IMR-90 (cell line): Measurements from ENCODE around the gene WBP2. TPM values are rescaled to one million over a fixed set of nuclear protein-coding genes. Genes with fewer than 3 reads are reported as not detected.
A peak's percentile ranks its signal among the peaks of the same experiment; 100 is the strongest.

Experiments
- ATAC-seq: fragments of 200-7000 bp; cut with Tn5 transposase; 2 replicates; pipeline ENCODE4 v1.9.1; 2020; ENCODE audit warnings: low read depth, mild to moderate bottlenecking, moderate library complexity
- BruUV-seq: library from RNA; stranded (reverse); fragments of 400-500 nt; replicated peaks from 2 replicates; lab custom pipeline; 2021; lab: Mats Ljungman, UMichigan
- CTCF ChIA-PET: fragments of 300-600 bp; formaldehyde crosslinking; extraction: SDS; loops from one replicate; lab custom pipeline; 2021; ENCODE audit warnings: antibody characterized with exemption; lab: Yijun Ruan, JAX
- POLR2A ChIA-PET: fragments of 300-600 bp; sonication (Branson Sonifier 250); formaldehyde crosslinking; loops from one replicate; lab custom pipeline; 2022; ENCODE audit warnings: antibody characterized with exemption; ENCODE audit not compliant: unreplicated experiment; lab: Charles Lee
- DNase-seq: peaks from one replicate; pipeline ENCODE4 v3.0.0; 2013
- H2AFZ ChIP-seq: replicated peaks from 2 replicates; pipeline ENCODE3; 2013; ENCODE audit warnings: low read length, mild to moderate bottlenecking; ENCODE audit not compliant: poor library complexity
- H2AK5ac ChIP-seq: 2 replicates; pipeline ENCODE4 v1.6.1; 2013; ENCODE audit warnings: low read depth, low read length, inconsistent platforms
- H2AK9ac ChIP-seq: replicated peaks from 2 replicates; pipeline ENCODE3; 2013; ENCODE audit warnings: mild to moderate bottlenecking, low read depth, low read length, moderate library complexity; ENCODE audit not compliant: poor library complexity
- H2BK120ac ChIP-seq: 2 replicates; pipeline ENCODE4 v1.6.1; 2013; ENCODE audit warnings: low read depth, low read length, inconsistent platforms
- H2BK15ac ChIP-seq: 3 replicates; pipeline ENCODE4 v1.6.1; 2013; ENCODE audit warnings: low read depth, low read length, inconsistent platforms
- H2BK20ac ChIP-seq: 2 replicates; pipeline ENCODE4 v1.6.1; 2013; ENCODE audit warnings: low read depth, mild to moderate bottlenecking, inconsistent platforms, low read length, moderate library complexity
- H2BK5ac ChIP-seq: 2 replicates; pipeline ENCODE4 v1.6.1; 2013; ENCODE audit warnings: mild to moderate bottlenecking, low read depth, low read length, inconsistent platforms; ENCODE audit not compliant: poor library complexity, severe bottlenecking
- H3K14ac ChIP-seq: replicated peaks from 2 replicates; pipeline ENCODE4 v1.6.1; 2013; ENCODE audit warnings: low read depth, low read length, inconsistent platforms
- H3K18ac ChIP-seq: 2 replicates; pipeline ENCODE4 v1.6.1; 2013; ENCODE audit warnings: low read depth, low read length, control low read depth
- H3K23ac ChIP-seq: 2 replicates; pipeline ENCODE4 v1.6.1; 2013; ENCODE audit warnings: low read depth, low read length, inconsistent platforms
- H3K27ac ChIP-seq: 2 replicates; pipeline ENCODE4 v1.5.1; 2013; ENCODE audit warnings: mild to moderate bottlenecking, control low read depth, low read length; ENCODE audit not compliant: insufficient read depth
- H3K27me3 ChIP-seq: 2 replicates; pipeline ENCODE4 v1.6.1; 2013; ENCODE audit warnings: low read length; ENCODE audit not compliant: control insufficient read depth, insufficient read depth
- H3K36me3 ChIP-seq: 2 replicates; pipeline ENCODE4 v1.6.1; 2013; ENCODE audit warnings: low read length, mixed read lengths; ENCODE audit not compliant: control insufficient read depth, insufficient read depth
- H3K4ac ChIP-seq: 2 replicates; pipeline ENCODE4 v1.6.1; 2013; ENCODE audit warnings: low read depth, low read length, inconsistent platforms
- H3K4me1 ChIP-seq: 2 replicates; pipeline ENCODE4 v1.6.1; 2013; ENCODE audit warnings: low read length, mixed read lengths; ENCODE audit not compliant: control insufficient read depth, insufficient read depth
- H3K4me2 ChIP-seq: 2 replicates; pipeline ENCODE4 v1.6.1; 2013; ENCODE audit warnings: low read depth, mild to moderate bottlenecking, control low read depth, low read length, moderate library complexity
- H3K4me3 ChIP-seq: 2 replicates; pipeline ENCODE4 v1.5.1; 2013; ENCODE audit warnings: low read depth, mild to moderate bottlenecking, control low read depth, low read length, moderate library complexity; ENCODE audit not compliant: insufficient read depth
- H3K56ac ChIP-seq: 2 replicates; pipeline ENCODE4 v1.6.1; 2013; ENCODE audit warnings: low read length, inconsistent platforms; ENCODE audit not compliant: insufficient read depth; ENCODE audit errors: extremely low read depth
- H3K79me1 ChIP-seq, 2 experiments: 2 replicates each; pipeline ENCODE4 v1.6.1; 2013; ENCODE audit warnings: low read length in 2 of 2, inconsistent platforms in 1 of 2, low read depth in 1 of 2
- H3K9ac ChIP-seq: 2 replicates; pipeline ENCODE4 v1.6.1; 2013; ENCODE audit warnings: low read depth, low read length, control low read depth
- H3K9me1 ChIP-seq: 2 replicates; pipeline ENCODE4 v1.6.1; 2013; ENCODE audit warnings: low read length, inconsistent platforms; ENCODE audit not compliant: insufficient read depth
- H3K9me3 ChIP-seq: 2 replicates; pipeline ENCODE4 v1.6.1; 2013; ENCODE audit warnings: low read length; ENCODE audit not compliant: control insufficient read depth, insufficient read depth
- H4K20me1 ChIP-seq: 2 replicates; pipeline ENCODE4 v1.6.1; 2013; ENCODE audit warnings: low read length, inconsistent platforms; ENCODE audit not compliant: insufficient read depth
- H4K5ac ChIP-seq: 2 replicates; pipeline ENCODE4 v1.6.1; 2013; ENCODE audit warnings: mild to moderate bottlenecking, low read depth, low read length, control low read depth
- H4K8ac ChIP-seq, 2 experiments: 2 replicates each; pipeline ENCODE4 v1.6.1; 2013; ENCODE audit warnings: low read depth in 2 of 2, low read length in 2 of 2, control low read depth in 1 of 2, inconsistent platforms in 1 of 2
- H4K91ac ChIP-seq: 2 replicates; pipeline ENCODE4 v1.6.1; 2013; ENCODE audit warnings: low read depth, low read length, inconsistent platforms; ENCODE audit not compliant: insufficient read depth
- BHLHE40 ChIP-seq: fragments of 150-350 bp; IDR thresholded peaks from 2 replicates; pipeline ENCODE4 v1.6.1; 2016; ENCODE audit warnings: mild to moderate bottlenecking, low read depth, low read length
- CEBPB ChIP-seq: IDR thresholded peaks from 2 replicates; pipeline ENCODE4 v1.6.1; 2012; ENCODE audit warnings: low read depth, low read length, improper control_type of control experiment
- CHD1 ChIP-seq: IDR thresholded peaks from 2 replicates; pipeline ENCODE4 v1.6.1; 2012; ENCODE audit warnings: low read depth, low read length, improper control_type of control experiment
- FOS ChIP-seq: fragments of 150-350 bp; IDR thresholded peaks from 2 replicates; pipeline ENCODE4 v1.6.1; 2016; ENCODE audit warnings: low read depth, low read length
- MAFK ChIP-seq: IDR thresholded peaks from 2 replicates; pipeline ENCODE4 v1.6.1; 2012; ENCODE audit warnings: low read depth, low read length, improper control_type of control experiment
- MAZ ChIP-seq: IDR thresholded peaks from 2 replicates; pipeline ENCODE4 v1.6.1; 2012; ENCODE audit warnings: low read depth, mild to moderate bottlenecking, low read length, improper control_type of control experiment, moderate library complexity, borderline replicate concordance
- NFE2L2 ChIP-seq: fragments of 150-350 bp; IDR thresholded peaks from 2 replicates; pipeline ENCODE4 v1.6.1; 2016; ENCODE audit warnings: low read depth, mild to moderate bottlenecking, low read length
- POLR2A ChIP-seq: IDR thresholded peaks from 2 replicates; pipeline ENCODE4 v1.6.1; 2012; ENCODE audit warnings: mild to moderate bottlenecking, low read depth, low read length
- RAD21 ChIP-seq: IDR thresholded peaks from 2 replicates; pipeline ENCODE4 v1.6.1; 2012; ENCODE audit warnings: low read length, improper control_type of control experiment
- RCOR1 ChIP-seq: IDR thresholded peaks from 2 replicates; pipeline ENCODE4 v1.6.1; 2012; ENCODE audit warnings: mild to moderate bottlenecking, low read length, improper control_type of control experiment; ENCODE audit not compliant: insufficient replicate concordance
- RFX5 ChIP-seq: IDR thresholded peaks from 2 replicates; pipeline ENCODE4 v1.8.0; 2012; ENCODE audit warnings: low read depth, mild to moderate bottlenecking, low read length, moderate library complexity
- SMC3 ChIP-seq: fragments of 150-350 bp; IDR thresholded peaks from 2 replicates; pipeline ENCODE4 v1.6.1; 2016; ENCODE audit warnings: low read depth, mild to moderate bottlenecking, antibody characterized with exemption, low read length, moderate library complexity
- WGBS, 2 experiments: methylation state at CpG; one replicate each; pipeline versions ENCODE4 v1.1.5 to v1.1.7; 2013; ENCODE audit warnings: missing lambda C conversion rate in 2 of 2; ENCODE audit not compliant: insufficient read length in 1 of 2; ENCODE audit errors: extremely low coverage in 2 of 2; 5-methylcytosine and 5-hydroxymethylcytosine counted together
- dilution Hi-C: fragments of 300-500 bp; cut with HindIII; formaldehyde crosslinking; loops from one replicate; pipeline ENCODE4 v1.14.3; 2018; ENCODE audit warnings: low sequenced_read_pairs; ENCODE audit not compliant: unreplicated experiment
- in situ Hi-C: fragments of 300-500 bp; cut with MboI; formaldehyde crosslinking; loops from 3 replicates; pipeline ENCODE4 v1.14.3; 2019; ENCODE audit warnings: low sequenced_read_pairs, inconsistent platforms, mixed read lengths
- intact Hi-C: fragments of 100-400 bp; cut with micrococcal nuclease; formaldehyde crosslinking; loops from 2 replicates; pipeline ENCODE4 v1.10.0; 2022
- polyA plus RNA-seq, 3 experiments: library from polyadenylated mRNA; depleted of rRNA; stranded (reverse); fragments of >200 nt; gene quantifications; 2 replicates each; pipeline ENCODE4 v1.2.3, GENCODE V29; 2012; ENCODE audit warnings: low replicate concordance in 1 of 3
- total RNA-seq: library from RNA; depleted of rRNA; stranded (reverse); fragments of >200 nt; gene quantifications from 2 replicates; pipeline ENCODE4 v1.2.3, GENCODE V29; 2012
- TF ChIP-seq, protein P1 (sequence below): fragments of 150-350 bp; IDR thresholded peaks from 2 replicates; pipeline ENCODE4 v1.6.1; 2016; ENCODE audit warnings: low read depth, mild to moderate bottlenecking, low read length, moderate library complexity, borderline replicate concordance
- TF ChIP-seq, protein P2 (sequence below): conservative IDR thresholded peaks from 2 replicates; pipeline ENCODE4 v1.5.1; 2012; ENCODE audit warnings: mild to moderate bottlenecking, low read depth, low read length, improper control_type of control experiment
- TF ChIP-seq, protein P3 (sequence below): fragments of 150-350 bp; IDR thresholded peaks from 2 replicates; pipeline ENCODE4 v1.6.1; 2017; ENCODE audit warnings: mild to moderate bottlenecking, antibody characterized with exemption, low read length, low read depth

Gene WBP2
- total and polyA plus RNA-seq, 2 of the 4 experiments (the other 2 are of a cell fraction) = 9.0 to 35.5 TPM

DNA sequence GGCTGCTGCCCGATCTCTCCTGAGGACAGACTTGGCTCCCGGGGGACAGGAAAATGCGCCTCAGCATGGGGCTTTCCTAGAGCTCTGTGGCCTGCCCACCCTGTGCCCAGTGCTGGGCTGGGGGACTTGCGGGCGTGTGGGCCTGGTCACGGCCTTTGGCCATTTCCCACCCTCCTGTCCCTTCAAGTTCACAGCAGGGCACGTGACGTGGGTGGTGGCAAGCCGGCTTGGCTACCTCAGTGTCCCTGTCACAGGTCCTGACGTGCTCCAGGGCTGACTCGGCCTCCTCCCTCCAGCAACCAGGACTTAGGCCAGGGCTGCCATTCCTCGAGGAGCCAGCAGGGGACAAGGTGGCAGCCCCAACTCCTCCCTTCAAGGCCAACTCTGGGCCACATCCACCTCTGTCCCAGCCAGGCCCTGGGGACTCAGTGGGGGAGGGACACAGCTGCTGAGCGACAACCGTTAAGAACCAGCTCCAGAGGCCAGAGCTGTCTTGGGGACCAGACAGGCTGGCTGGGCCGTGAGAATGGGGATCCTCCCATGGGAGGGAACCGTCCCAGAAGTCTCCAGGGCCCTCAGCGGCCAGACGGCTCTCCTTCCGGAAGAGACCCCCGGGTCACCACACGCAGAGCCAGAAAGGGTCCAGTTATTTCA is 9.9 kb downstream of the WBP2 start:
- no peak overlapping the region; the same call in 2 of the 3 replicates for H2BK15ac ChIP-seq
- no peak overlapping the region for H3K56ac ChIP-seq
- H2BK5ac ChIP-seq = peak overlapping the region; percentile 82
- DNase-seq = peak; percentile 73
- H3K9me1 ChIP-seq = 0 out of 2 replicates have a peak, but pooled peaks cover 4% of the 10 kb centered on the region
- peak overlapping the region; percentile 66 for H4K91ac ChIP-seq
- no peaks in the 10 kb centered on the region for H3K27me3 ChIP-seq
- ATAC-seq = peak; percentile 95
- no peak overlapping the region for H3K18ac ChIP-seq
- H4K5ac ChIP-seq = no peak overlapping the region
- H2AFZ ChIP-seq = peak overlapping the region; percentile 88
- ChIA-PET CTCF (no interaction called here), POLR2A (no interaction called here)
- peak overlapping the region; percentile 63 for H3K14ac ChIP-seq
- peaks cover 7% of the 10 kb centered on the region for H4K20me1 ChIP-seq
- in situ Hi-C loops (no loop called here), intact Hi-C loops (no loop called here), dilution Hi-C loops (no loop called here)
- no peak overlapping the region; the same call in 1 of the 2 replicates for H3K23ac ChIP-seq
- no peak overlapping the region for H3K9ac ChIP-seq
- peak overlapping the region; percentile 98 for H2AK9ac ChIP-seq
- WGBS, 2 experiments = 48% methylated on average over 10 of the region's 21 CpGs; no CpG with 5 or more reads in 1 of the 2 experiments
- peaks cover 6% of the 10 kb centered on the region for H3K4me1 ChIP-seq
- 0 out of 4 replicates have a peak, but pooled peaks cover 0 to 2% of the 10 kb centered on the region in 2 experiments for H3K79me1 ChIP-seq
- peak overlapping the region; percentile 86 for H2AK5ac ChIP-seq
- no peak overlapping the region for H3K4me3 ChIP-seq
- no peaks in the 10 kb centered on the region for H3K9me3 ChIP-seq
- H3K4me2 ChIP-seq = no peak overlapping the region
- BruUV-seq = no TSS peak
- H2BK20ac ChIP-seq = no peak overlapping the region; the same call in 1 of the 2 replicates
- H2BK120ac ChIP-seq = peak overlapping the region; percentile 88
- H4K8ac ChIP-seq = peak overlapping the region; percentile 4 to 83; a peak in 3 of 4 replicates
- H3K36me3 ChIP-seq = peaks cover 40% of the 10 kb centered on the region
- H3K4ac ChIP-seq = peak overlapping the region; percentile 85
- H3K27ac ChIP-seq = peak overlapping the region; percentile 26
- TF ChIP-seq, protein P1, sequence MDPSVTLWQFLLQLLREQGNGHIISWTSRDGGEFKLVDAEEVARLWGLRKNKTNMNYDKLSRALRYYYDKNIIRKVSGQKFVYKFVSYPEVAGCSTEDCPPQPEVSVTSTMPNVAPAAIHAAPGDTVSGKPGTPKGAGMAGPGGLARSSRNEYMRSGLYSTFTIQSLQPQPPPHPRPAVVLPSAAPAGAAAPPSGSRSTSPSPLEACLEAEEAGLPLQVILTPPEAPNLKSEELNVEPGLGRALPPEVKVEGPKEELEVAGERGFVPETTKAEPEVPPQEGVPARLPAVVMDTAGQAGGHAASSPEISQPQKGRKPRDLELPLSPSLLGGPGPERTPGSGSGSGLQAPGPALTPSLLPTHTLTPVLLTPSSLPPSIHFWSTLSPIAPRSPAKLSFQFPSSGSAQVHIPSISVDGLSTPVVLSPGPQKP = no peak
- TF ChIP-seq BHLHE40 = peak; percentile 85
- TF ChIP-seq RAD21 = peak; percentile 45
- no peak for TF ChIP-seq FOS
- no peak for TF ChIP-seq CHD1
- no peak for TF ChIP-seq CEBPB
- no peak for TF ChIP-seq MAZ
- TF ChIP-seq, protein P2, sequence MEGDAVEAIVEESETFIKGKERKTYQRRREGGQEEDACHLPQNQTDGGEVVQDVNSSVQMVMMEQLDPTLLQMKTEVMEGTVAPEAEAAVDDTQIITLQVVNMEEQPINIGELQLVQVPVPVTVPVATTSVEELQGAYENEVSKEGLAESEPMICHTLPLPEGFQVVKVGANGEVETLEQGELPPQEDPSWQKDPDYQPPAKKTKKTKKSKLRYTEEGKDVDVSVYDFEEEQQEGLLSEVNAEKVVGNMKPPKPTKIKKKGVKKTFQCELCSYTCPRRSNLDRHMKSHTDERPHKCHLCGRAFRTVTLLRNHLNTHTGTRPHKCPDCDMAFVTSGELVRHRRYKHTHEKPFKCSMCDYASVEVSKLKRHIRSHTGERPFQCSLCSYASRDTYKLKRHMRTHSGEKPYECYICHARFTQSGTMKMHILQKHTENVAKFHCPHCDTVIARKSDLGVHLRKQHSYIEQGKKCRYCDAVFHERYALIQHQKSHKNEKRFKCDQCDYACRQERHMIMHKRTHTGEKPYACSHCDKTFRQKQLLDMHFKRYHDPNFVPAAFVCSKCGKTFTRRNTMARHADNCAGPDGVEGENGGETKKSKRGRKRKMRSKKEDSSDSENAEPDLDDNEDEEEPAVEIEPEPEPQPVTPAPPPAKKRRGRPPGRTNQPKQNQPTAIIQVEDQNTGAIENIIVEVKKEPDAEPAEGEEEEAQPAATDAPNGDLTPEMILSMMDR = peak; percentile 62
- TF ChIP-seq NFE2L2 = no peak
- no peak for TF ChIP-seq RFX5
- no peak for TF ChIP-seq RCOR1
- TF ChIP-seq MAFK = no peak
- 0 out of 2 replicates have a peak, but pooled peaks have one; percentile 32 for TF ChIP-seq SMC3
- TF ChIP-seq POLR2A = no peak
- TF ChIP-seq, protein P3, sequence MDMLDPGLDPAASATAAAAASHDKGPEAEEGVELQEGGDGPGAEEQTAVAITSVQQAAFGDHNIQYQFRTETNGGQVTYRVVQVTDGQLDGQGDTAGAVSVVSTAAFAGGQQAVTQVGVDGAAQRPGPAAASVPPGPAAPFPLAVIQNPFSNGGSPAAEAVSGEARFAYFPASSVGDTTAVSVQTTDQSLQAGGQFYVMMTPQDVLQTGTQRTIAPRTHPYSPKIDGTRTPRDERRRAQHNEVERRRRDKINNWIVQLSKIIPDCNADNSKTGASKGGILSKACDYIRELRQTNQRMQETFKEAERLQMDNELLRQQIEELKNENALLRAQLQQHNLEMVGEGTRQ = peak; percentile 84
